Measurements from ENCODE around the gene KIF5A.

KIF5A gene

GRCh38 chr12:57536597-57536942, 13.3 kb upstream of the KIF5A start:
- TF ChIP-seq CTCF (IDR thresholded peaks at IDR 0.05; ENCODE audit: borderline replicate concordance, control extremely low read depth, extremely low read depth, insufficient read depth, missing control alignments) = no peak
- no peak for DNase-seq (ENCODE audit: low spot score)
- in situ Hi-C loops (cut with MboI; ENCODE audit: low sequenced_read_pairs, unreplicated experiment) = no loop called here

GRCh38 chr12:57539134-57539768, 10.6 kb upstream of the KIF5A start:
- no peak for TF ChIP-seq CTCF (IDR thresholded peaks at IDR 0.05; ENCODE audit: borderline replicate concordance, control extremely low read depth, extremely low read depth, insufficient read depth, missing control alignments)
- in situ Hi-C loops (cut with MboI; ENCODE audit: low sequenced_read_pairs, unreplicated experiment) = no loop called here
- DNase-seq (ENCODE audit: low spot score) = no peak

- no peak for DNase-seq (ENCODE audit: low spot score)
- TF ChIP-seq CTCF (IDR thresholded peaks at IDR 0.05; ENCODE audit: borderline replicate concordance, control extremely low read depth, extremely low read depth, insufficient read depth, missing control alignments) = no peak
- in situ Hi-C loops (cut with MboI; ENCODE audit: low sequenced_read_pairs, unreplicated experiment) = no loop called here
Measured at GRCh38 chr12:57541001-57541400, 8.8 kb upstream of the KIF5A start.

GRCh38 chr12:57541717-57542116, 8.1 kb upstream of the KIF5A start:
- in situ Hi-C loops (cut with MboI; ENCODE audit: low sequenced_read_pairs, unreplicated experiment) = no loop called here
- no peak for TF ChIP-seq CTCF (IDR thresholded peaks at IDR 0.05; ENCODE audit: borderline replicate concordance, control extremely low read depth, extremely low read depth, insufficient read depth, missing control alignments)
- DNase-seq (ENCODE audit: low spot score) = no peak

GRCh38 chr12:57543581-57543980, 6.3 kb upstream of the KIF5A start:
- in situ Hi-C loops (cut with MboI; ENCODE audit: low sequenced_read_pairs, unreplicated experiment) = no loop called here
- DNase-seq (ENCODE audit: low spot score) = no peak
- TF ChIP-seq CTCF (IDR thresholded peaks at IDR 0.05; ENCODE audit: borderline replicate concordance, control extremely low read depth, extremely low read depth, insufficient read depth, missing control alignments) = no peak

- in situ Hi-C loops (cut with MboI; ENCODE audit: low sequenced_read_pairs, unreplicated experiment) = no loop called here
- TF ChIP-seq CTCF (IDR thresholded peaks at IDR 0.05; ENCODE audit: borderline replicate concordance, control extremely low read depth, extremely low read depth, insufficient read depth, missing control alignments) = no peak
- DNase-seq (ENCODE audit: low spot score) = no peak
Measured at GRCh38 chr12:57545809-57546437, 3.9 kb upstream of the KIF5A start.
